HepG2 (cell line): ENCODE data around the gene VCL. TPM values are rescaled to one million over a fixed set of nuclear protein-coding genes. Genes with fewer than 3 reads are reported as not detected.

Source experiments
- GMEB1 ChIP-seq: sonication (generic); formaldehyde crosslinking; IDR thresholded peaks from 2 replicates; pipeline ENCODE4 v1.5.1; 2020; ENCODE audit warnings: missing genetic modification reagents, mild to moderate bottlenecking, borderline replicate concordance
- ISL2 ChIP-seq: sonication (generic); formaldehyde crosslinking; IDR thresholded peaks from 2 replicates; pipeline ENCODE4 v1.5.0; 2020; ENCODE audit warnings: missing genetic modification reagents
- KAT8 ChIP-seq: IDR thresholded peaks from 2 replicates; pipeline ENCODE4 v1.6.1; 2016; ENCODE audit warnings: missing genetic modification reagents, missing compliant biosample characterization
- KLF11 ChIP-seq: IDR thresholded peaks from 2 replicates; pipeline ENCODE4 v1.6.1; 2016; ENCODE audit warnings: missing compliant biosample characterization
- MAX ChIP-seq: IDR thresholded peaks from 2 replicates; pipeline ENCODE4 v1.6.1; 2012; ENCODE audit warnings: inconsistent platforms
- MED1 ChIP-seq: sonication (generic); formaldehyde crosslinking; IDR thresholded peaks from 2 replicates; pipeline ENCODE4 v1.4.0; 2020; ENCODE audit warnings: missing genetic modification reagents
- RBAK ChIP-seq: sonication (generic); formaldehyde crosslinking; IDR thresholded peaks from 2 replicates; pipeline ENCODE4 v1.5.1; 2020; ENCODE audit warnings: mild to moderate bottlenecking, missing genetic modification reagents
- RFX1 ChIP-seq: fragments of 450-650 bp; IDR thresholded peaks from 2 replicates; pipeline ENCODE4 v1.6.1; 2017
- TAF15 ChIP-seq: fragments of 200-400 bp; formaldehyde crosslinking; IDR thresholded peaks from one replicate; pipeline ENCODE4 v1.6.1; 2018; ENCODE audit warnings: mild to moderate bottlenecking, low read depth, low read length; ENCODE audit not compliant: poor library complexity, severe bottlenecking
- TCF7 ChIP-seq: sonication (generic); IDR thresholded peaks from 2 replicates; pipeline ENCODE4 v1.6.1; 2016; ENCODE audit warnings: antibody characterized with exemption, low read depth
- TCF7L2 ChIP-seq: IDR thresholded peaks from 2 replicates; pipeline ENCODE4 v1.6.1; 2011; ENCODE audit warnings: mild to moderate bottlenecking, low read depth, low read length, moderate library complexity
- TEAD3 ChIP-seq: optimal IDR thresholded peaks from 2 replicates; pipeline ENCODE3; 2016; ENCODE audit warnings: borderline replicate concordance
- TGIF2 ChIP-seq: IDR thresholded peaks from 2 replicates; pipeline ENCODE4 v1.6.1; 2016; ENCODE audit warnings: control low read depth, missing compliant biosample characterization
- THAP11 ChIP-seq: IDR thresholded peaks from 2 replicates; pipeline ENCODE4 v1.6.1; 2016; ENCODE audit warnings: missing biosample characterization, missing genetic modification reagents
- YY1 ChIP-seq: IDR thresholded peaks from 2 replicates; pipeline ENCODE4 v1.6.1; 2011; ENCODE audit warnings: low read length, low read depth, moderate library complexity, mild to moderate bottlenecking; ENCODE audit not compliant: insufficient read depth, insufficient replicate concordance
- ZBTB21 ChIP-seq: sonication (generic); formaldehyde crosslinking; IDR thresholded peaks from 2 replicates; pipeline ENCODE4 v1.4.0; 2020; ENCODE audit warnings: missing genetic modification reagents
- ZBTB42 ChIP-seq: sonication (generic); formaldehyde crosslinking; IDR thresholded peaks from 2 replicates; pipeline ENCODE4 v1.5.0; 2020; ENCODE audit warnings: mild to moderate bottlenecking, missing genetic modification reagents
- ZBTB7A ChIP-seq: sonication (generic); formaldehyde crosslinking; IDR thresholded peaks from 2 replicates; pipeline ENCODE4 v1.8.0; 2022; ENCODE audit warnings: mild to moderate bottlenecking, missing genetic modification reagents
- ZFX ChIP-seq: sonication (generic); formaldehyde crosslinking; IDR thresholded peaks from 2 replicates; pipeline ENCODE4 v1.4.0; 2020; ENCODE audit warnings: mild to moderate bottlenecking, low read depth, missing genetic modification reagents, moderate library complexity
- ZNF34 ChIP-seq: sonication (generic); formaldehyde crosslinking; IDR thresholded peaks from 2 replicates; pipeline ENCODE4 v1.4.0; 2020; ENCODE audit warnings: mild to moderate bottlenecking, missing genetic modification reagents, borderline replicate concordance
- ZNF367 ChIP-seq: sonication (generic); formaldehyde crosslinking; IDR thresholded peaks from 2 replicates; pipeline ENCODE4 v1.4.0; 2020; ENCODE audit warnings: missing genetic modification reagents, borderline replicate concordance
- ZNF598 ChIP-seq: sonication (generic); formaldehyde crosslinking; IDR thresholded peaks from 2 replicates; pipeline ENCODE4 v1.5.1; 2020; ENCODE audit warnings: mild to moderate bottlenecking, missing genetic modification reagents, borderline replicate concordance
- ZNF605 ChIP-seq: sonication (generic); formaldehyde crosslinking; IDR thresholded peaks from 2 replicates; pipeline ENCODE4 v1.8.0; 2022; ENCODE audit warnings: mild to moderate bottlenecking, missing genetic modification reagents
- ZNF629 ChIP-seq: sonication (generic); formaldehyde crosslinking; conservative IDR thresholded peaks from 2 replicates; pipeline ENCODE4 v1.5.0; 2020; ENCODE audit warnings: missing genetic modification reagents
- polyA plus RNA-seq, 8 experiments: library from polyadenylated mRNA; depleted of rRNA in 3 of 8; stranded (reverse) in 7 of 8; unstranded in 1 of 8; fragments of >200 nt; fragmentation: Illumina TruSeq in 4 of 8; extraction: Trizol in 4 of 8; gene quantifications; 2 replicates each; pipeline versions ENCODE4 v1.2.1 to v1.2.3, GENCODE V29; 2011 to 2016; ENCODE audit warnings: low read depth in 4 of 8, missing spikeins in 1 of 8, mixed read lengths in 1 of 8; ENCODE audit not compliant: insufficient read depth in 1 of 8
- total RNA-seq, 5 experiments: library from RNA; depleted of rRNA; stranded (reverse); fragments of >200 nt; fragmentation: Illumina TruSeq; extraction: Trizol; gene quantifications; 2 replicates each; pipeline ENCODE4 v1.2.3, GENCODE V29; 2016; ENCODE audit warnings: low read depth in 1 of 5
- TF ChIP-seq, protein P1 (sequence below): sonication (generic); formaldehyde crosslinking; IDR thresholded peaks from 2 replicates; pipeline ENCODE4 v1.4.0; 2020; ENCODE audit warnings: mild to moderate bottlenecking, missing genetic modification reagents
- TF ChIP-seq, protein P2 (sequence below): sonication (generic); formaldehyde crosslinking; IDR thresholded peaks from 2 replicates; pipeline ENCODE4 v1.8.1; 2023; ENCODE audit warnings: missing genetic modification reagents, inconsistent platforms, borderline replicate concordance

Gene VCL
- total and polyA plus RNA-seq, 2 of the 13 experiments (the other 11 are each of a cell fraction or from before 2014, with no cell fraction given): 17.3 to 26.9 TPM

DNA sequence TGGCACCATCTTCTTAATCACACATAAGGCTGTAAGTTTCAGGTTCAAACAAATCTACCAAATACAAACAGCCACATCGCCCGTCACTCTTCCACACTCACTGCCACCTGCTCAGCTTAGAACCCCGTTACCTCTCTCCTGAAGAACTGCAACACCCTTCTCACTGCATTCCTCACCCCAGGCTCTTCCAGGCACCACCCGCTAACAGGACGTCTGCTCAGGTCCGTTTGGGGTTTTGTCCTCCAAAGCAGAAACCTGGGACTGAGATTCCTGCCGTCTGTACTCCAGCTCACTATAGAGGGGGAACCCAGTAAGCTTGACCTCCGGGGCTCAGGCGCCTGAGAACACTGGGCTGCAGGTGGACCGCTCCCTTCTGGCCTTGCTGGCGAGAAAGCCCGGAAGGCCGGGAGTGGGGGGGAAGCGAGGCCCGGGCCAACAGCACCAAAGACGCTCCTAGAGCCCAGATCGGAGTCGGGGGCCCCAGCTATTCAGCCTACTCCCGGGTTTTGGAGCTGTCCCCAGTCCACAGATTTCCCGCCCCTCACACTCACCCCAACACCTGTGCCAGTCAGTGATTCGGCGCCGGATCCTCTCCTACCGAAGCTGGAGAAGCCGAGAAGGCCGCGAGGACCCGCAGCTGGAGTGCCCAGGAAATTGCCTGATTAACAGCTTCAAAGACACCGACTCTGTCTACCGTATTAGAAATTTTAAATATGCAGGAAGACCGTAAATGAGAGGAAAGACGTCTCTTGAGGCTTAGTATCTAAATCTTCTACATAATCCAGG lies 152.5 kb downstream of the VCL start, which contains the start of gene AP3M1 (continued):
- TF ChIP-seq ZNF605 (CRISPR knock-in tag) (peak; percentile 48; the same call in 1 of the 2 replicates), ZNF629 (CRISPR knock-in tag) (no peak), TCF7L2 (peak; percentile 76), TAF15 (no peak), ZNF367 (CRISPR knock-in tag) (no peak), RBAK (CRISPR knock-in tag) (no peak), MED1 (CRISPR knock-in tag) (peak; percentile 53; the same call in 1 of the 2 replicates), ZNF34 (CRISPR knock-in tag) (0 out of 2 replicates have a peak, but pooled peaks have one; percentile 30), ZBTB21 (CRISPR knock-in tag) (no peak), ZFX (CRISPR knock-in tag) (peak; percentile 83), ZBTB7A (CRISPR knock-in tag) (no peak), TCF7 (peak; percentile 94), MAX (0 out of 2 replicates have a peak, but pooled peaks have one; percentile 10), ZNF598 (CRISPR knock-in tag) (no peak), TEAD3 (no peak), ZBTB42 (CRISPR knock-in tag) (0 out of 2 replicates have a peak, but pooled peaks have one; percentile 40), ISL2 (0 out of 2 replicates have a peak, but pooled peaks have one; percentile 14), KLF11 (CRISPR knock-in tag) (no peak), YY1 (no peak), TGIF2 (CRISPR knock-in tag) (0 out of 2 replicates have a peak, but pooled peaks have one; percentile 39), KAT8 (peak; percentile 31; the same call in 1 of the 2 replicates), RFX1 (no peak), THAP11 (CRISPR knock-in tag) (peak; percentile 69; the same call in 1 of the 2 replicates), GMEB1 (CRISPR knock-in tag) (0 out of 2 replicates have a peak, but pooled peaks have one; percentile 47)
- TF ChIP-seq, protein P1, sequence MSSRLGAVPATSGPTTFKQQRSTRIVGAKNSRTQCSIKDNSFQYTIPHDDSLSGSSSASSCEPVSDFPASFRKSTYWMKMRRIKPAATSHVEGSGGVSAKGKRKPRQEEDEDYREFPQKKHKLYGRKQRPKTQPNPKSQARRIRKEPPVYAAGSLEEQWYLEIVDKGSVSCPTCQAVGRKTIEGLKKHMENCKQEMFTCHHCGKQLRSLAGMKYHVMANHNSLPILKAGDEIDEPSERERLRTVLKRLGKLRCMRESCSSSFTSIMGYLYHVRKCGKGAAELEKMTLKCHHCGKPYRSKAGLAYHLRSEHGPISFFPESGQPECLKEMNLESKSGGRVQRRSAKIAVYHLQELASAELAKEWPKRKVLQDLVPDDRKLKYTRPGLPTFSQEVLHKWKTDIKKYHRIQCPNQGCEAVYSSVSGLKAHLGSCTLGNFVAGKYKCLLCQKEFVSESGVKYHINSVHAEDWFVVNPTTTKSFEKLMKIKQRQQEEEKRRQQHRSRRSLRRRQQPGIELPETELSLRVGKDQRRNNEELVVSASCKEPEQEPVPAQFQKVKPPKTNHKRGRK (CRISPR knock-in tag): no peak
- TF ChIP-seq, protein P2, sequence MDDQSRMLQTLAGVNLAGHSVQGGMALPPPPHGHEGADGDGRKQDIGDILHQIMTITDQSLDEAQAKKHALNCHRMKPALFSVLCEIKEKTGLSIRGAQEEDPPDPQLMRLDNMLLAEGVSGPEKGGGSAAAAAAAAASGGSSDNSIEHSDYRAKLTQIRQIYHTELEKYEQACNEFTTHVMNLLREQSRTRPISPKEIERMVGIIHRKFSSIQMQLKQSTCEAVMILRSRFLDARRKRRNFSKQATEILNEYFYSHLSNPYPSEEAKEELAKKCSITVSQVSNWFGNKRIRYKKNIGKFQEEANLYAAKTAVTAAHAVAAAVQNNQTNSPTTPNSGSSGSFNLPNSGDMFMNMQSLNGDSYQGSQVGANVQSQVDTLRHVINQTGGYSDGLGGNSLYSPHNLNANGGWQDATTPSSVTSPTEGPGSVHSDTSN: no peak
